Muscle of leg (tissue), 11 donors: ENCODE measurements around the gene CSMD2. TPM values are rescaled to one million over a fixed set of nuclear protein-coding genes. Genes with fewer than 3 reads are reported as not detected.
A peak's percentile ranks its signal among the peaks of the same experiment; 100 is the strongest.

Experiments
- DNase-seq: peaks from one replicate; pipeline ENCODE4 v3.0.0; 2013
- H3K27ac ChIP-seq: one replicate; pipeline ENCODE4 v1.5.1; 2013; ENCODE audit warnings: mild to moderate bottlenecking, low read length, control low read depth
- H3K27me3 ChIP-seq: one replicate; pipeline ENCODE4 v1.6.1; 2013; ENCODE audit warnings: low read length; ENCODE audit not compliant: control insufficient read depth, insufficient read depth
- H3K36me3 ChIP-seq: one replicate; pipeline ENCODE4 v1.6.1; 2013; ENCODE audit warnings: low read length; ENCODE audit not compliant: control insufficient read depth, insufficient read depth
- H3K4me1 ChIP-seq: one replicate; pipeline ENCODE4 v1.6.1; 2013; ENCODE audit warnings: low read length; ENCODE audit not compliant: control insufficient read depth, insufficient read depth
- H3K4me3 ChIP-seq: one replicate; pipeline ENCODE4 v1.5.1; 2013; ENCODE audit warnings: low read length, control low read depth
- H3K9me3 ChIP-seq: replicated peaks from 2 replicates; pipeline ENCODE4 v1.6.1; 2013; ENCODE audit warnings: low read depth, low read length; ENCODE audit not compliant: control insufficient read depth
- WGBS: methylation state at CpG from one replicate; pipeline ENCODE4 v1.1.5; 2013; ENCODE audit warnings: missing lambda C conversion rate; ENCODE audit not compliant: insufficient coverage; 5-methylcytosine and 5-hydroxymethylcytosine counted together
- polyA plus RNA-seq, 8 donors: library from polyadenylated mRNA; unstranded; fragments of 120-200 nt; gene quantifications; one replicate each; pipeline versions ENCODE4 v1.2.1 to v1.2.3, GENCODE V29; 2013; ENCODE audit warnings: inconsistent platforms in 1 of 8, low replicate concordance in 1 of 8; ENCODE audit not compliant: insufficient read length in 8 of 8, insufficient read depth in 1 of 8
- total RNA-seq: library from RNA; stranded (reverse); fragments of 120-200 nt; gene quantifications from one replicate; pipeline ENCODE4 v1.2.4, GENCODE V29; 2013

Gene CSMD2
- total and polyA plus RNA-seq, 9 donors, result 0.27 to 1.6 (median 0.52) TPM

GRCh38 chr1:33583567-33583966 is 581.5 kb downstream of the CSMD2 start:
- WGBS, result 50% methylated on average over 1 of the region's 6 CpGs
- Histone ChIP-seq H3K9me3 (no peaks in the 10 kb centered on the region), H3K36me3 (no peaks in the 10 kb centered on the region)

GRCh38 chr1:33578557-33579448 is 586.2 kb downstream of the CSMD2 start:
- Histone ChIP-seq H3K36me3 (no peaks in the 10 kb centered on the region), H3K27ac (no peak overlapping the region), H3K4me3 (no peak overlapping the region), H3K4me1 (peaks cover 5% of the 10 kb centered on the region), H3K9me3 (no peaks in the 10 kb centered on the region), H3K27me3 (peaks cover 2% of the 10 kb centered on the region)
- 54% methylated on average over 7 of the region's 16 CpGs for WGBS
- DNase-seq, result no peak

More at GRCh38 chr1:33583567-33583966, 581.5 kb downstream of the CSMD2 start:
- Histone ChIP-seq H3K4me3 (no peak overlapping the region), H3K27me3 (peaks cover 2% of the 10 kb centered on the region), H3K4me1 (no peaks in the 10 kb centered on the region), H3K27ac (no peak overlapping the region)
- no peak for DNase-seq

- H3K4me1 ChIP-seq, result peaks cover 5% of the 10 kb centered on the region
- H3K4me3 ChIP-seq, result no peak overlapping the region
- H3K27me3 ChIP-seq, result no peaks in the 10 kb centered on the region
- no peaks in the 10 kb centered on the region for H3K9me3 ChIP-seq
- no peak overlapping the region for H3K27ac ChIP-seq
- no peaks in the 10 kb centered on the region for H3K36me3 ChIP-seq
- no CpG with 5 or more reads among the region's 9 CpGs for WGBS
- no peak for DNase-seq
Measured at GRCh38 chr1:33577663-33578062, 587.4 kb downstream of the CSMD2 start.

GRCh38 chr1:33576821-33577599 is 588.0 kb downstream of the CSMD2 start:
- Histone ChIP-seq H3K27ac (no peak overlapping the region), H3K9me3 (no peaks in the 10 kb centered on the region), H3K4me1 (peaks cover 5% of the 10 kb centered on the region), H3K4me3 (no peak overlapping the region), H3K27me3 (peaks cover 2% of the 10 kb centered on the region), H3K36me3 (no peaks in the 10 kb centered on the region)
- 81% methylated on average over 9 of the region's 11 CpGs for WGBS
- no peak for DNase-seq

GRCh38 chr1:33575324-33575879 is 589.6 kb downstream of the CSMD2 start:
- DNase-seq, result peak; percentile 49
- Histone ChIP-seq H3K4me1 (peaks cover 5% of the 10 kb centered on the region), H3K4me3 (no peak overlapping the region), H3K9me3 (no peaks in the 10 kb centered on the region), H3K36me3 (no peaks in the 10 kb centered on the region), H3K27ac (peak overlapping the region; percentile 67), H3K27me3 (peaks cover 2% of the 10 kb centered on the region)
- 50% methylated on average over 6 of the region's 7 CpGs for WGBS

- peaks cover 5% of the 10 kb centered on the region for H3K4me1 ChIP-seq
Measured at GRCh38 chr1:33573661-33574060, 591.4 kb downstream of the CSMD2 start.

GRCh38 chr1:33572387-33572786 is 592.6 kb downstream of the CSMD2 start:
- Histone ChIP-seq H3K4me3 (no peak overlapping the region), H3K36me3 (no peaks in the 10 kb centered on the region), H3K27ac (no peak overlapping the region), H3K4me1 (peaks cover 5% of the 10 kb centered on the region), H3K9me3 (no peaks in the 10 kb centered on the region), H3K27me3 (peaks cover 2% of the 10 kb centered on the region)
- DNase-seq, result peak; percentile 9
- WGBS, result 78% methylated on average over 4 of the region's 5 CpGs

More at GRCh38 chr1:33573661-33574060, 591.4 kb downstream of the CSMD2 start:
- Histone ChIP-seq H3K27me3 (peaks cover 2% of the 10 kb centered on the region), H3K9me3 (no peaks in the 10 kb centered on the region), H3K36me3 (no peaks in the 10 kb centered on the region), H3K27ac (no peak overlapping the region), H3K4me3 (no peak overlapping the region)
- WGBS, result no CpG with 5 or more reads among the region's 3 CpGs
- DNase-seq, result no peak

GRCh38 chr1:33569331-33569730 is 595.7 kb downstream of the CSMD2 start:
- Histone ChIP-seq H3K4me3 (no peak overlapping the region), H3K27me3 (peaks cover 2% of the 10 kb centered on the region), H3K27ac (no peak overlapping the region), H3K36me3 (no peaks in the 10 kb centered on the region), H3K4me1 (no peaks in the 10 kb centered on the region), H3K9me3 (no peaks in the 10 kb centered on the region)
- no peak for DNase-seq
- WGBS, result 92% methylated on average over 7 of the region's 7 CpGs

- Histone ChIP-seq H3K4me1 (no peaks in the 10 kb centered on the region), H3K4me3 (no peak overlapping the region), H3K27ac (no peak overlapping the region), H3K9me3 (no peaks in the 10 kb centered on the region), H3K27me3 (no peaks in the 10 kb centered on the region), H3K36me3 (no peaks in the 10 kb centered on the region)
- 100% methylated on average over 1 of the region's 2 CpGs for WGBS
- no peak for DNase-seq
Measured at GRCh38 chr1:33563699-33564098, 601.3 kb downstream of the CSMD2 start.

GRCh38 chr1:33562563-33562962 is 602.5 kb downstream of the CSMD2 start:
- no peak overlapping the region for H3K4me3 ChIP-seq
- peaks cover 2% of the 10 kb centered on the region for H3K27me3 ChIP-seq
- DNase-seq, result no peak
- H3K9me3 ChIP-seq, result no peaks in the 10 kb centered on the region
- no peaks in the 10 kb centered on the region for H3K36me3 ChIP-seq
- H3K27ac ChIP-seq, result no peak overlapping the region
- H3K4me1 ChIP-seq, result no peaks in the 10 kb centered on the region
- 70% methylated on average over 2 of the region's 4 CpGs for WGBS
